Kidney (tissue), 14 donors: ENCODE measurements around the gene NHSL2. TPM values are rescaled to one million over a fixed set of nuclear protein-coding genes. Genes with fewer than 3 reads are reported as not detected.

Experiments used
- DNase-seq, 5 donors: peaks; one replicate each; pipeline ENCODE4 v3.0.0-alpha.2; 2013 to 2020
- FAIRE-seq: peaks from 2 replicates; lab custom pipeline; 2012; peaks lifted over from hg19 to GRCh38; lab: Jason Lieb, UNC
- H3K27ac ChIP-seq, 2 donors: one replicate each; pipeline ENCODE4 v1.7.0; 2013; ENCODE audit warnings: low read depth in 2 of 2, low read length in 2 of 2, inconsistent platforms in 1 of 2
- H3K27me3 ChIP-seq: one replicate; pipeline ENCODE4 v1.7.1; 2013; ENCODE audit warnings: low read length, inconsistent platforms; ENCODE audit not compliant: control insufficient read depth, insufficient read depth
- H3K36me3 ChIP-seq, 3 donors: one replicate each; pipeline versions ENCODE4 v1.7.0 to v1.7.1; 2013; ENCODE audit warnings: low read length in 3 of 3, control low read depth in 1 of 3, inconsistent platforms in 1 of 3; ENCODE audit not compliant: insufficient read depth in 3 of 3, control insufficient read depth in 2 of 3
- H3K4me1 ChIP-seq, 3 donors: one replicate each; pipeline versions ENCODE4 v1.7.0 to v1.7.1; 2013; ENCODE audit warnings: low read length in 3 of 3, inconsistent platforms in 1 of 3, low read depth in 1 of 3; ENCODE audit not compliant: control insufficient read depth in 2 of 3, insufficient read depth in 2 of 3
- H3K4me3 ChIP-seq, 3 donors: one replicate each; pipeline versions ENCODE4 v1.7.0 to v1.8.1; 2013; ENCODE audit warnings: low read length in 3 of 3, control low read depth in 1 of 3, inconsistent platforms in 1 of 3
- H3K9ac ChIP-seq, 3 donors: one replicate each; pipeline versions ENCODE4 v1.7.0 to v1.7.1; 2013; ENCODE audit warnings: low read length in 3 of 3, control low read depth in 1 of 3, inconsistent platforms in 1 of 3
- H3K9me3 ChIP-seq, 3 donors: one replicate each; pipeline versions ENCODE4 v1.7.0 to v1.7.1; 2013; ENCODE audit warnings: low read length in 3 of 3, control low read depth in 1 of 3, inconsistent platforms in 1 of 3; ENCODE audit not compliant: control insufficient read depth in 2 of 3, insufficient read depth in 1 of 3
- intact Hi-C: fragments of 100-400 bp; cut with DNase I; formaldehyde crosslinking; loops from one replicate; pipeline ENCODE4 v1.11.1; 2022
- polyA plus RNA-seq: library from polyadenylated mRNA; stranded (reverse); fragments of 350-450 nt; fragmentation: Illumina TruSeq; extraction: RNeasy Lipid Tissue Mini Kit (QIAGEN cat#74804); gene quantifications from one replicate; pipeline ENCODE4 v1.2.3, GENCODE V29; 2014; ENCODE audit warnings: low read depth, low replicate concordance; ENCODE audit not compliant: insufficient read depth
- total RNA-seq: library from RNA; stranded (reverse); fragmentation: NEBNext Ultra II Directional; extraction: Animal tissue kit (Norgen Biotek cat#: 25700); gene quantifications from one replicate; pipeline ENCODE4 v1.2.1, GENCODE V29; 2021
- TF ChIP-seq, protein P1 (sequence below): IDR thresholded peaks from 3 replicates; pipeline ENCODE4 v1.5.1; 2012; ENCODE audit warnings: mild to moderate bottlenecking, moderate library complexity, borderline replicate concordance; ENCODE audit not compliant: insufficient read depth; ENCODE audit errors: extremely low read depth
- donor health status: control.
- donor health status: control.
- donor health status: control.
- donor health status: control.
- donor health status: control.
- donor health status: DM: yes; HTN: yes; CAD: no.
- donor health status: Normal renal cell carcinoma (clear cell type).

NHSL2 gene
- total and polyA plus RNA-seq, 2 donors from 2014 or later = 1.3 to 10.8 TPM

DNA sequence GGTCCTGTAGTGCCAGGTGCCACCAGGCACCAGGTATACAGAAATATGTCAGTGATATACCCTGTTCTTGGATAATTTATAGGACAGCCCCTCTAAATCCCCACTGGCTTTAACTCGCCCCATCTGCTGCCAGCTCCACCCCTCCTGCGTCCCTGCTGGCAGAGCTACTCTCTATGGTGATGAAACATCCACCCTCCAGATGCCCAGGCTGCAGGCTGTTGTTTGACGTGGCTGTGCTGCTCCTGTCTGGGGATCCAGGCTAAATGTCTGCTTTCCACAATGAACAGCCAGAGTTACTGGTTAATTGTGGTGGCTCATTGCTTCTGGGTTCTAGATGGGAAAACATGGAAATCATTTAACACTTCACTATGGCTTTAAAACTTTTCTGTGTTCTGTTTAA lies 12.9 kb downstream of the NHSL2 start:
- no peaks in the 10 kb centered on the region for H3K9me3 ChIP-seq
- intact Hi-C loops = no loop called here
- H3K27ac ChIP-seq = no peak overlapping the region
- H3K27me3 ChIP-seq = peaks cover 7% of the 10 kb centered on the region
- no peak overlapping the region for H3K4me3 ChIP-seq
- no peak for FAIRE-seq
- TF ChIP-seq, protein P1, sequence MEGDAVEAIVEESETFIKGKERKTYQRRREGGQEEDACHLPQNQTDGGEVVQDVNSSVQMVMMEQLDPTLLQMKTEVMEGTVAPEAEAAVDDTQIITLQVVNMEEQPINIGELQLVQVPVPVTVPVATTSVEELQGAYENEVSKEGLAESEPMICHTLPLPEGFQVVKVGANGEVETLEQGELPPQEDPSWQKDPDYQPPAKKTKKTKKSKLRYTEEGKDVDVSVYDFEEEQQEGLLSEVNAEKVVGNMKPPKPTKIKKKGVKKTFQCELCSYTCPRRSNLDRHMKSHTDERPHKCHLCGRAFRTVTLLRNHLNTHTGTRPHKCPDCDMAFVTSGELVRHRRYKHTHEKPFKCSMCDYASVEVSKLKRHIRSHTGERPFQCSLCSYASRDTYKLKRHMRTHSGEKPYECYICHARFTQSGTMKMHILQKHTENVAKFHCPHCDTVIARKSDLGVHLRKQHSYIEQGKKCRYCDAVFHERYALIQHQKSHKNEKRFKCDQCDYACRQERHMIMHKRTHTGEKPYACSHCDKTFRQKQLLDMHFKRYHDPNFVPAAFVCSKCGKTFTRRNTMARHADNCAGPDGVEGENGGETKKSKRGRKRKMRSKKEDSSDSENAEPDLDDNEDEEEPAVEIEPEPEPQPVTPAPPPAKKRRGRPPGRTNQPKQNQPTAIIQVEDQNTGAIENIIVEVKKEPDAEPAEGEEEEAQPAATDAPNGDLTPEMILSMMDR = no peak
- no peaks in the 10 kb centered on the region for H3K36me3 ChIP-seq
- DNase-seq = no peak
- no peak overlapping the region for H3K9ac ChIP-seq
- H3K4me1 ChIP-seq = no peaks in the 10 kb centered on the region

DNA sequence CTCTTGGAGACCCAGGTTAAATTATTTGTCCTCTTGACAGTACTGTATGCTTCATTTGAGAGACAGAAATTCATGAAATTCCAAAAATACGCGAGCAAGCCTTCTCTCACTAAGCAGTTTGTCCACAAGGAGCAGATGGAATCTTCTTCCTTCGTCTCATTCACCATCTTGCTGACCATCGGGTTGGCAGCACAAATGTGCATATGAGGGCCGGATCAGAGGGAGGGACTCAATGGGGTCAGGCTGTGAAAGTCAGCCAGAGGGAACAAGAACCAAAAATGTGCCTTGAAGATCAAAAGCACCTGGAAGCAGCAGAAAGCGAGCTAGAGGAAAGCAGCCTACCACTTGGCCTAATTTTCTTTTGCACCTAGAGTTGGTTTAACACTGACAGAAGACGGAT lies 16.4 kb downstream of the NHSL2 start:
- intact Hi-C loops = no loop called here
- DNase-seq (no peak), FAIRE-seq (no peak)
- Histone ChIP-seq H3K4me1 (no peaks in the 10 kb centered on the region), H3K9ac (no peak overlapping the region), H3K36me3 (no peaks in the 10 kb centered on the region), H3K4me3 (no peak overlapping the region), H3K27me3 (peaks cover 7% of the 10 kb centered on the region), H3K27ac (no peak overlapping the region), H3K9me3 (no peaks in the 10 kb centered on the region)
- TF ChIP-seq, protein P1 = no peak

DNA sequence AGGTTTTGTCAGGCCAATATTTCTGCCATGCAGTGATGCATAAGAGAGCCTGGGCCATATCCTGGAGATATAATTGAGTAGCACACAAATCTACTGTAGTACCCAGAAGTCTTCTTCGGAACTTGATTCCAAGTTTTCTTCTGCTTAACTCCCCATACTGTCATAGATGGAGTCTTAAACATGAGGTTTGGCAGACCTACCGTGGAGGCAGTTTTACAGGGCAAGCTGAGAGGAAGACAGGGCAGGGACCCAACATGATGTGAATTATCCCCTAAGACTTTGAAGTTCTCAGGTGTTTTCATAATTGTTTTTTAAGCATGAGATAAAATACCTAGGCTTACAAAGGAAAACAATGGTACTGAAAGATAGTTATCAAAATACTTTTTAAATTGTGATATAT lies 18.2 kb downstream of the NHSL2 start:
- Histone ChIP-seq H3K27me3 (peaks cover 11% of the 10 kb centered on the region), H3K27ac (no peak overlapping the region), H3K4me1 (no peaks in the 10 kb centered on the region), H3K36me3 (no peaks in the 10 kb centered on the region), H3K4me3 (no peak overlapping the region), H3K9me3 (no peaks in the 10 kb centered on the region), H3K9ac (no peak overlapping the region)
- FAIRE-seq (no peak), DNase-seq (no peak)
- intact Hi-C loops = no loop called here
- TF ChIP-seq, protein P1 = no peak

DNA sequence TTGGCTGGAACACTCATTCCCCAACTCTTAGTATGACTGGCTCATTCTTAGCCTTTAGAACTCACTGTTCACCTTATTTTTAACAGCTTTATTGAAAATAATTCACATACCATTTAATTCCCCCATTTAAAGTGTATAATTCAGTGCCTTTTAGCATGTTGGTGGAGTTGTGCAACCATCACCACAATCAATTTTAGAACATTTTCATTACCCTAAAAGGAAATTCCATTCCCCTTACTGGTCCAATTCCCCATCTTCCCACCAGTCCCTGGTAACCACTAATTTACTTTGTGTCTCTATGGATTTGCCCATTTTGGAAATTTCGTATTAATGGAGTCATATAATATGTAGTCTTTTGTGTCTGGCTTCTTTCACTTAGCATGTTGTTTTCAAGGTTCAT lies 19.7 kb downstream of the NHSL2 start:
- TF ChIP-seq, protein P1 = no peak
- Histone ChIP-seq H3K4me1 (no peaks in the 10 kb centered on the region), H3K36me3 (no peaks in the 10 kb centered on the region), H3K27me3 (peaks cover 4% of the 10 kb centered on the region), H3K9me3 (no peaks in the 10 kb centered on the region), H3K9ac (no peak overlapping the region), H3K4me3 (no peak overlapping the region), H3K27ac (no peak overlapping the region)
- no peak for DNase-seq
- no peak for FAIRE-seq
- intact Hi-C loops = no loop called here
